Measurements from ENCODE around the gene SFTA2. TPM values are rescaled to one million over a fixed set of nuclear protein-coding genes. Genes with fewer than 3 reads are reported as not detected.

SFTA2 gene
- total and polyA plus RNA-seq, 2 of the 8 experiments (the other 6 are each of a cell fraction or from before 2014, with no cell fraction given), result not detected

GRCh38 chr6:30955367-30956042 is 23.5 kb upstream of the SFTA2 start (continued):
- TF ChIP-seq BRCA1 (IDR thresholded peaks at IDR 0.05; ENCODE audit: low read depth, low read length) (no peak), CTCF (IDR thresholded peaks at IDR 0.05; ENCODE audit: control extremely low read depth in 1 of 3, insufficient read depth in 1 of 3, low read depth in 1 of 3, low read length in 3 of 3) (no peak), FOSL1 (IDR thresholded peaks at IDR 0.05; ENCODE audit: insufficient read depth, low read depth, low read length) (no peak), E2F6 (IDR thresholded peaks at IDR 0.05) (peak; percentile 52), RAD21 (IDR thresholded peaks at IDR 0.05 in 1 of 2, conservative IDR thresholded peaks at IDR 0.05 in 1 of 2; ENCODE audit: low read depth in 2 of 2, low read length in 2 of 2) (no peak; a peak in 1 of 4 replicates), SP4 (IDR thresholded peaks at IDR 0.05; ENCODE audit: low read length) (no peak), ASH2L (IDR thresholded peaks at IDR 0.05; ENCODE audit: low read length) (peak; percentile 75), MAFK (IDR thresholded peaks at IDR 0.05; ENCODE audit: low read depth, low read length) (no peak), TAF1 (IDR thresholded peaks at IDR 0.05; ENCODE audit: low read depth, low read length) (peak; percentile 93), CBX8 (IDR thresholded peaks at IDR 0.05; ENCODE audit: borderline replicate concordance, low read depth, low read length) (no peak), JUN (IDR thresholded peaks at IDR 0.05; ENCODE audit: low read depth, low read length) (no peak), GTF2F1 (IDR thresholded peaks at IDR 0.05; ENCODE audit: borderline replicate concordance, low read depth, low read length) (no peak), SP1 (IDR thresholded peaks at IDR 0.05; ENCODE audit: low read depth, low read length) (no peak), TCF12 (IDR thresholded peaks at IDR 0.05; ENCODE audit: low read depth, low read length) (no peak), CHD2 (IDR thresholded peaks at IDR 0.05; ENCODE audit: low read length) (0 out of 2 replicates have a peak, but pooled peaks have one; percentile 6), TEAD4 (IDR thresholded peaks at IDR 0.05; ENCODE audit: low read depth, low read length) (no peak), MAX (IDR thresholded peaks at IDR 0.05) (no peak), USF2 (IDR thresholded peaks at IDR 0.05; ENCODE audit: low read length) (no peak), SIN3A (conservative IDR thresholded peaks at IDR 0.05 in 1 of 2, IDR thresholded peaks at IDR 0.05 in 1 of 2; ENCODE audit: low read depth in 1 of 2, low read length in 2 of 2) (no peak), TBP (IDR thresholded peaks at IDR 0.05; ENCODE audit: low read depth, low read length) (peak; percentile 77), POLR2AphosphoS5 (IDR thresholded peaks at IDR 0.05; ENCODE audit: low read depth, low read length) (no peak)
